ENCODE results near the gene DGKZ.

DNA sequence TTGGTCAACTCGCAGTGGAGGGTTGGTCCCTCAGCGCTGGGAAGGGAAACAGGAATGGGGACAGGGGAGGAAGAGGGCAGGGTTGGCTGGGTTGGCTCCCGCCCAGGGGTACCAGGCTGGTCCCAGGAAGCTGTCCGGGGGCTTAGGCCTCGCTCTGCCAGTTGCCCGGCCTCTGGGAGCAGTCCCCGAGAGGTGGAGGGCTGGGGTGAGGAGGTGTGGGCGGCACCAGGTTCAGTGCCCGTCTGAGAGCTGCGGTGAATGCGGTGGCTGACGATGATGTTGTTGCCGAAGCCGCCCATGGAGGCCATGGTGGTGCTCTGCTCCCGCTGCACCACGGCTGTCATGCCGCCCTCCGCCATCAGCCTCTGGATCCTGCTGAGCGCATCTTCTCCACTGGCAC is 50.3 kb downstream of the DGKZ start:
- TF ChIP-seq, protein P1, sequence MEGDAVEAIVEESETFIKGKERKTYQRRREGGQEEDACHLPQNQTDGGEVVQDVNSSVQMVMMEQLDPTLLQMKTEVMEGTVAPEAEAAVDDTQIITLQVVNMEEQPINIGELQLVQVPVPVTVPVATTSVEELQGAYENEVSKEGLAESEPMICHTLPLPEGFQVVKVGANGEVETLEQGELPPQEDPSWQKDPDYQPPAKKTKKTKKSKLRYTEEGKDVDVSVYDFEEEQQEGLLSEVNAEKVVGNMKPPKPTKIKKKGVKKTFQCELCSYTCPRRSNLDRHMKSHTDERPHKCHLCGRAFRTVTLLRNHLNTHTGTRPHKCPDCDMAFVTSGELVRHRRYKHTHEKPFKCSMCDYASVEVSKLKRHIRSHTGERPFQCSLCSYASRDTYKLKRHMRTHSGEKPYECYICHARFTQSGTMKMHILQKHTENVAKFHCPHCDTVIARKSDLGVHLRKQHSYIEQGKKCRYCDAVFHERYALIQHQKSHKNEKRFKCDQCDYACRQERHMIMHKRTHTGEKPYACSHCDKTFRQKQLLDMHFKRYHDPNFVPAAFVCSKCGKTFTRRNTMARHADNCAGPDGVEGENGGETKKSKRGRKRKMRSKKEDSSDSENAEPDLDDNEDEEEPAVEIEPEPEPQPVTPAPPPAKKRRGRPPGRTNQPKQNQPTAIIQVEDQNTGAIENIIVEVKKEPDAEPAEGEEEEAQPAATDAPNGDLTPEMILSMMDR (IDR thresholded peaks at IDR 0.05) = no peak
- TF ChIP-seq POLR2A (IDR thresholded peaks at IDR 0.05) (no peak), EP300 (IDR thresholded peaks at IDR 0.05) (no peak)
